ENCODE results near the gene RPS25.

GRCh38 chr11:118984825-118985224, 33.3 kb downstream of the RPS25 start:
- TF ChIP-seq CTCF (IDR thresholded peaks at IDR 0.05) (no peak), POLR2A (IDR thresholded peaks at IDR 0.05) (no peak)

All from esophagus squamous epithelium (tissue), 4 donors.